HFF-Myc (cell line): ENCODE measurements around the gene MPST.
A peak's percentile ranks its signal among the peaks of the same experiment; 100 is the strongest.

ENCODE experiments used
- DNase-seq: peaks from one replicate; pipeline ENCODE4 v3.0.0-alpha.2; 2011; ENCODE audit warnings: low read depth; ENCODE audit errors: extremely low read depth
- H3K4me3 ChIP-seq: replicated peaks from 2 replicates; pipeline ENCODE4 v1.5.1; 2011; ENCODE audit warnings: low read depth, mild to moderate bottlenecking, control low read depth, low read length
- CTCF ChIP-seq: IDR thresholded peaks from 2 replicates; pipeline ENCODE4 v1.5.1; 2012; ENCODE audit warnings: mild to moderate bottlenecking, low read depth, low read length, control low read depth; ENCODE audit errors: missing control alignments

The MPST gene

DNA sequence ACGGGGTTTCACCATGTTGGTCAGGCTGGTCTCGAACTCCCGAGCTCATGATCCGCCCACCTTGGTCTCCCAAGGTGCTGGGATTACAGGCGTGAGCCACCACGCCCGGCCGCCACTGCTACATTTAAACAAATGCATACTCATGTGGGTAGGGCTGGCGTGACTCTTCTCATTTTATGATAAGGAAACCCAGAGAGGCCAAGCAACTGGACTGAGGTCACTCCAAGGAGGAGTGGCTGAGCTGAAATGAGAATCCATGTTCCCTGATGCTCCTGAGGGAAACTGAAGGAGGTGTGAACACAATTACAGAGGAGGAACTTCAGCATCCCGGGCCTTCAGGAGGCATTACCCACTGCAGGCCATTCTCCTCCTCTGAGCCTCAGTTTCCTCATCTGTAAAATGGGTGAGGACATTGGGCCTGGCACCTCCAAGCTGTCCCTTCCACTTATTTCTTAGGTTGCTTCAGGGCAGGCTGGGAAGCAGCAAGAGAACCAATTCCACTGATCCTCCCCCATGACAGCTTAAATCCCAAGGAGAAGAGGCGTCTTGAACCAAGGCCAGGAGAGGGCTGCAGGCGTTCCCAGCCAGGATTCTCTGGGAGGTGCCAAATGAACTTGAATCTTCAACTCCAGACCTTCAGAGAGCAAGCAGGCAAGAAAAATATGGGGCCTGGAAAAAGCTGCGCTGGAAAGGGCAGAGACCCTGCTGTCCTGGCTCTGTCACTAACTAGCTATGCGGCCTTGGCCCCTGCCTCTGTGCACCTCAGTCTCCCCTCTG, 3.2 kb upstream of the MPST start:
- DNase-seq = no peak
- H3K4me3 ChIP-seq = no peak overlapping the region
- no peak for TF ChIP-seq CTCF

DNA sequence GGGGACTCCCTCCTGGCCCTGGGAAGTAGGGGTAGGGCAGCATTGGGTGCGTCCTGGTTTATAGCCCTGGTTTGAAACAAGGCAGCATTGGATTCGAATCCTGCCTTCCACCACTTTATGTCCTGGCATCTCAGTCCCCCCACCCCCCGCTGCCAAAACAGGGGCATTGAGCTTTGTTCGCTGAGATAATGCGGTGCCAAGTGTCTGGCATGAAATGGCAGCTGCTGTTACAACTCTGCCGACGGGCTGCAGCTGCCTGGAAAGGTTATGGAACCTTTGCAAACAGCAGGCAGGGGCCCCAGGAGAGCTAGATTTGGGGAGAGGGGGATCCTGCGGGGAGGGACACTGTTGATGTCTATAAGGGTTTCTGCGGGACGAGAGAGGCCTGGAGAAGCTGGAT, 2.2 kb upstream of the MPST start:
- H3K4me3 ChIP-seq = no peak overlapping the region
- no peak for DNase-seq
- TF ChIP-seq CTCF = no peak

- H3K4me3 ChIP-seq = peak overlapping the region; percentile 70
- no peak for TF ChIP-seq CTCF
These were observed 1.3 kb upstream of the MPST start for GRCh38 chr22:37018086-37018814.

GRCh38 chr22:37018815-37019308, 680 bp upstream of the MPST start:
- peak overlapping the region; percentile 70 for H3K4me3 ChIP-seq
- TF ChIP-seq CTCF = no peak
- DNase-seq = no peak

More at GRCh38 chr22:37018086-37018814, 1.3 kb upstream of the MPST start:
- no peak for DNase-seq

DNA sequence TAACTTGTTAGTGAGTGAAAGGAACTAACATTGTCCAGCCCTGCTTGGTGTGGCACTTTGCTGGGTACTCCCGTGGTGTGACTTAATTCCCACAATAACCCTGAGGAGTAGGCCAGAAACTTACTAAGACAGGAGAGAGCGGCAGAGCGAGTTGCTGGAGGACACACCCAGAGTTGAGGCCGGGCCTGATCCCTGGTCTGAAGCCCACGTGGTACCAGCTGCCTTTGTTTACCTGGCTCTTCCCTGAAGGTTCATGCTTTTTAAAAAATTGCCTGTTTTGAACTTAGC, 594 bp downstream of the MPST start:
- DNase-seq = no peak
- TF ChIP-seq CTCF = no peak
- peak overlapping the region; percentile 80 for H3K4me3 ChIP-seq

- H3K4me3 ChIP-seq = peak overlapping the region; percentile 80; the same call in 1 of the 2 replicates
- TF ChIP-seq CTCF = no peak
- no peak for DNase-seq
These were observed 1.5 kb downstream of the MPST start for GRCh38 chr22:37021041-37021440.
